ENCODE data around the gene CSNK1D.
A peak's percentile ranks its signal among the peaks of the same experiment; 100 is the strongest.

Gene CSNK1D

GRCh38 chr17:82294064-82294773 lies 20.7 kb upstream of the CSNK1D start:
- no peak for DNase-seq (ENCODE audit: low read depth)

DNA sequence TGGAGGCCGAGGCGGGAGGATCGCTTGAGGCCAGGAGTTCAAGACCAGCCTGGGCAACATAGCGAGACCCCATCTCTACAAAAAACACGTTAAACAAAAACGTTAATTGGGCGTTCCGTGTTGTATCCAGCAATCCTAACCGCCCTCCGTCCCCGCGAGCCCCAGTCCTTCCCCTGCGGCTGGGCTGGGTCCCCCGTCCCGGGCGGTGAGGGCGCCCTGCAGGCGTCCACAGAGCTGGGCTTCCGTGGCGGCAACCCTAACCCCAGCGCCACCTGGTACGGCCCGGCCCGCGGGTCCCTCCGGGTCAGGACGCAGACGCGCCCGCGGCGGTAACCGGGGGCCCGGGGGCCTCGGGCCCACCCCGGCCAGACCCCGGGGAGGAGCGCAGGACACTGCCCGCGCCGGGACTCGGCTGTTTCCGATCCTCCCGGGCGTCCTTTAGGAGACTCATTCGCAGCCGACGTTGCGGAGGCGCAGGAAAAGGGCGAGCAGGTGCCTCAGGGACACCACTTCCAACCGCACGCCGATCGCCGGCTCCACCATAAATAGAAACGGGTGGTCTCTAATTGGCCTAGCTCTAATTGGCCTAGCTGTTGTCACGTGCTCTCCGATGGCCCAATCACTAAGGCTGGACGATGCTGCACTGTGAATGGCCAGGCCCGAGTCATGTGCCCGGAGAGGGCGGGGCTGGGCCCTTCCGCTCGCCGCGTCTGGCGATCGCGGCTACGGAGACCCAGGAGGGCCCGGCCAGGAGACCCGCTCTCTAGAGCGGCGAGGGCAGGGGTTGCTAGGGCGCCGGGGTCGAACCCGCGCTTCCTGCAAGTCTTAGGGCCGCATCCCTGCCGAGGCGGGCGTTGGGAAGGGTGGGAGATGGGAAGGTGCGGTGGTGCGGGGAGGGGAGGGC lies 19.0 kb upstream of the CSNK1D start:
- peak; percentile 86 for DNase-seq (ENCODE audit: low read depth)

- no peak for DNase-seq (ENCODE audit: low read depth)
Observed at GRCh38 chr17:82291582-82292250, 18.2 kb upstream of the CSNK1D start.

DNA sequence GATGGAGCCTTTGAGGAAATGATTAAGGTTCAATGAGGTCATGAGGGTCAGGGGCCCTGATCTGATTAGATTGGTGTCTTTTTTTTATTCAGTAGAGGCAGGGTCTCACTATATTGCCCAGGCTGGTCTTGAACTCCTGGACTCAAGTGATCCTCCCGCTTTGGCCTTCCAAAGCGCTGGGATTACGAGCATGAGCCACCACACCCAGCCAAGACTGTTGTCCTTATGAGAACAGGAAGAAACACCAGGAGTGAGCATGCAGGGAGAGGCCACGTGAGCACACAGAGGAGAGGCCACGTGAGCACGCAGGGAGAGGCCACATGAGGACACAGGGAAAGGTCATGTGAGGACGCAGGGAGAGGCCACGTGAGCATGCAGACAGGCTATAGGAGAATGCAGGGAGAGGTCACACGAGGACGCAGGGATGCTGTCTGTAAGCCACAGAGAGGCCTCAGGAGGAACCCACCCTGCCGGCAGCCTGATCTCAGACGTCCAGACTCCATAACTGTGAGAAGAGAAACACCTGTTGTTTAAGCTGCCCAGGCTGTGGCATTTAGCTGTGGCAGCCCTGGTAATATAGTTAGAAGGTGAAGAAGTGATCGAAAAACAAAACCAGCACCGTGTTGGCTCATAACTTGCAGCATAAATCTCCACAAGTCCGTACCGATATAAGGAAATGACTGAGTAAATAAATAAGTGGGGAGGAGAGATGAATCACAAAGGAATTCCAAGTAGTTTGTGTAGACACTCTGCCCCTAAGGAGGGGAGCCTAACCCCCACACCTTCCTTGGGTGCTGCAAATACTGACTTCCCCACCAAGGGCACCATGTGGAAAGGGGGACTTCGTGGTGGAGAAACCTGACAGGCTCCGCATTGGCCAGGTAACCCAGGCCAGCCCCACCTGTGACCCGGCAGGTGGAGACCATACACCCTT lies 14.6 kb upstream of the CSNK1D start:
- no peak for DNase-seq (ENCODE audit: low read depth)

DNA sequence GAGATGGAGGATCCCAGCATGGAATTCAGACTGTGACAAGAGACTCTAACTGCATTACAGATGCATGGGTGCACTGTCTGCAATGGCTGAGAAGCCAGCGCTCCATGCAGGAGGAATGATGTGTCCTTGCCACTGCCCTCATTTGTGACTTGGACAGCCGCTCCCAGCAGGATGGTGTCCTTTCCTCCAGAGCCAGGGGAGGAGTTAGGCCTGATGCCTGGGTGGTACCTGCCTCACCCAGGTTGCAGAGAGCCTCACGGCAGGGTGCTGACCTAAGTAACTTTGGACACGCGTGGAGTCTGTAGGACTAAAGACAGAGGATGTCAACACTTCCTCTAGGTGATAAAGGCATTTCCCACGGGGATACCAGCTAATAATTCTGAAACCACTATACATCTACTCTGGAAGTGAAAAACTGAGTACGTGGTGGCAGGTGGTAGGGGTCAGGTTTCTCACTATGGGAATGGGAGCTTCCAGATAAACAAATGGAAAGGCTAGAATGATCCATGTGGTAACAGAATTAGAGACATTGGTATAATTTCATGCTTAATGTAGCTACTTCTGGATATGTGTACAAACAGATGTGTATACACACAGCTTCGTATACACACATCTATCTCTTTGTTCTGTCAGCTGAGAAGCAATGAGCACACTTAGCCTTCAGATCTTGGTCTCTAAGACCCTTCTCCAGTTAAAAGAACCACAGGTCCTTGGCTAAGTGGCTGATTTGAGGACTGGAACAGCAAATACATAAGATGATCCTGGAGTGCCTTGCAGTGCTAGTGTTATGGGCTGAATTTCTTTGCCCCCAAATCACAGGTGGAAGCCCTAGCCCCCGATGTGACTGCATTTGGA lies 13.7 kb upstream of the CSNK1D start:
- no peak for DNase-seq (ENCODE audit: low read depth)

DNA sequence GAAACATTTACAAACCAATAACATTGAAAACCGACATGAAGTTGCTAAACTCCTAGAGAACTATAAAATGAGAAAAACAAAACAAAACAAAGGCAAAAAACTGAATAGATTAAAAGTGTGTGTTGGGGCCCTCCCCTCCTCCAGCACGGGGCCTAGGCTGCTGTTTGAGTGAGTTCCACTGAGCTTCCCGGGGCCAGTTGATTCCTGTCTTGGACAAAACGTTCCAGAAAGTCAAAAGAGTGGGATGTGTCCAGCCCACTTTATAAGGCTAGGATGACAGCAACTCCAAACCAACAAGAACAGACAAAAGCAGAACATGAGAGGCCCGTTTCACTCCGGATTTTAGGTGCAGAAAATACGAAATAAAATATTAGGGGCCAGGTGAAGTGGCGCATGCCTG lies 11.6 kb upstream of the CSNK1D start:
- DNase-seq (ENCODE audit: low read depth) = no peak

DNA sequence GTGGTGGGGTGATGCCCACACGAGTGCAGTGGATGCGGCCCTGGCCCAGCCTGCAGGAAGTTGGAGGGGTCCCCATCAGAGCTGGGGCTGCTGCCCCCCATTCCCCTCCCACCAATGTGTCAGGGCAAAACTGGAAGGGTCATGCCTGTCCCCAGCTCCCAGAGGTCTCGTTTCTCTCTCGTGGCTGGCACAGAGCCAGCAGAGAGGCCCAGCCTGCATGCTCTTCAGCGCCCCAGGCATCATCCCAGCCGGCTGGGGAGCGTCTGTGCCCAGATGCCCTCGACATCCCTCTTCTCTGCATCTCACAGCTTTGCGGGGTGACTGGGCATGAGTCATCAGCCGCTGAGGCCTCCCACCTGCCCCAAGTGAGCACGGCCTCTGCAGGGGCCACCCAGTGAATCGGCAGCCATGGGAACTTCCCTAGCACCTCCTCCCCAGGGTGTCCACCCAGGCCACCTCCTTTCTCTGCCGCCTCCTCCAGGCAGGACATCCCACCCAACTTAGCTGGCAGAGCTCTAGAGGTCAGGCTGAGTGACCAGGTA lies 9.8 kb upstream of the CSNK1D start:
- no peak for DNase-seq (ENCODE audit: low read depth)

DNA sequence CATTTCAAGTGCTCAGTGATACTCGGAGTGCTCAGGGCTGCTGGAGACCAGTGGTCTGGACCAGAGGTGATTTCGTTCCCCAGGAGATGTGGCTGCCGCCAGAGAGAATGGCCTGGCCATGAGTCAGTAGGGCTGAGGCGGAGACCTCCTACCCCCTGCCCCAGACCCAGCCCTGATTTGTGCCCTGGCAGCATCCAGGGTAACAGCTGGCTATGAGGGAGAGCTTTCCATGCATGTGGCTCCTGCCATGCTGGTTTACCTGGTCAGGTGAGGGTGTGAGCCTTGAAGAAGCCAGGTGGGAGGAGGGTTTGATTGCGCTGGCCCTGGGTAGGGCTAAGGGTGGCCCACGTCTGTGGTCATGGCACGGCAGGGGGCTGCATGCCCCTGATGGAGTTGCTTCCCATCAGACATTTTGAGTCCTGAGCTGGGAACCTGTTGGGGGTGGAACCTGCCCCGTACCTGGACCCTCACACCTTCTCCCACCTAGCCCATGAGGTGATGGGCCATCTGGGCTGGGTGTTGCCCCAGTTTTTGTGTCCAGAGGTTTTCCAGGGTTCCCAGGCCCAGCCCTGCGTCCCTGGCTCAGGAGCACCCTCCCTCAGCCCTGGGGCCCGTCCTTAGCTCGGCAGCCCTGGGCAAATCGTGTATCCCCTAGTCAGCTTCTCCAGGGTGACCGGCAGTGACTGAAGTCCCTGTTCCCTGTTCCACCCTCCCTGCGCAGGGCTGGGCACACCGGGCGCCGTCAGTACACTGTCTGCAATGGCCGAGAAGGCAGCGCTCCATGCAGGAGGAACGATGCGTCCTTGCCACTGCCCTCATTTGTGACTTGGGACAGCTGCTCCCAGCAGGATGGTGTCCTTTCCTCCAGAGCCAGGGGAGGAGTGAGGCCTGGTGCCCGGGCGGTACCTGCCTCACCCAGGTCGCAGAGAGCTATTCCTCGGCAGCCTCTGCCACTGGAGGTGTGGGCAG lies 9.0 kb upstream of the CSNK1D start:
- DNase-seq (ENCODE audit: low read depth) = no peak

GRCh38 chr17:82281502-82282238 lies 8.2 kb upstream of the CSNK1D start:
- DNase-seq (ENCODE audit: low read depth) = no peak

- no peak for DNase-seq (ENCODE audit: low read depth)
Observed at GRCh38 chr17:82281076-82281475, 7.6 kb upstream of the CSNK1D start.

DNA sequence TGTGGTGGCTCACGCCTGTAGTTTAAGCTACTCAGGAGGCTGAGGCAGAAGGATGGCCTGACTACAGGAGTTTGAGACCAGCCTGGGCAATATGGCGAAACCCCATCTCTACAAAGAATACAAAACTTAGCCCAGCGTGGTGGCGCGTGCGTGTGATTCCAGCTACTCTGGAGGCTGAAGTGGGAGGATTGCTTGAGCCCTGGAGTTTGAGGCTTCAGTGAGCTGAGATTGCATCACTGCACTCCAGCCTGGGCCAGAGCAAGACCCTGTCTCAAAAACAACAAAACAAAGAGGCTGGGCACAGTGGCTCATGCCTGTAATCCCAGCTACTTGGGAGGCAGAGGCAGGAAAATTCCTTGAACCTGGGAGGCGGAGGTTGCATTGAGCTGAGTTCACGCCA lies 7.0 kb upstream of the CSNK1D start:
- DNase-seq (ENCODE audit: low read depth) = no peak

GRCh38 chr17:82278786-82279391 lies 5.4 kb upstream of the CSNK1D start:
- no peak for DNase-seq (ENCODE audit: low read depth)

- no peak for DNase-seq (ENCODE audit: low read depth)
Observed at GRCh38 chr17:82278308-82278707, 4.8 kb upstream of the CSNK1D start.

- DNase-seq (ENCODE audit: low read depth) = no peak
Observed at GRCh38 chr17:82277851-82278250, 4.4 kb upstream of the CSNK1D start.

GRCh38 chr17:82276938-82277337 lies 3.4 kb upstream of the CSNK1D start:
- DNase-seq (ENCODE audit: low read depth) = no peak

- DNase-seq (ENCODE audit: low read depth) = no peak
Observed at GRCh38 chr17:82275326-82275725, 1.8 kb upstream of the CSNK1D start.

- no peak for DNase-seq (ENCODE audit: low read depth)
Observed at GRCh38 chr17:82274134-82275020, 877 bp upstream of the CSNK1D start.

Data from activated T-helper 1 cell treated with Interleukin-2 at 50 U/mL for 16 hours (primary cell).